ENCODE results near the gene MYLK.
"Not testable (repeated sequence)": the region's sequence is repeated elsewhere in the genome, so short reads cannot be mapped to it uniquely, and the experiment has no call there.

Gene MYLK, protein sequence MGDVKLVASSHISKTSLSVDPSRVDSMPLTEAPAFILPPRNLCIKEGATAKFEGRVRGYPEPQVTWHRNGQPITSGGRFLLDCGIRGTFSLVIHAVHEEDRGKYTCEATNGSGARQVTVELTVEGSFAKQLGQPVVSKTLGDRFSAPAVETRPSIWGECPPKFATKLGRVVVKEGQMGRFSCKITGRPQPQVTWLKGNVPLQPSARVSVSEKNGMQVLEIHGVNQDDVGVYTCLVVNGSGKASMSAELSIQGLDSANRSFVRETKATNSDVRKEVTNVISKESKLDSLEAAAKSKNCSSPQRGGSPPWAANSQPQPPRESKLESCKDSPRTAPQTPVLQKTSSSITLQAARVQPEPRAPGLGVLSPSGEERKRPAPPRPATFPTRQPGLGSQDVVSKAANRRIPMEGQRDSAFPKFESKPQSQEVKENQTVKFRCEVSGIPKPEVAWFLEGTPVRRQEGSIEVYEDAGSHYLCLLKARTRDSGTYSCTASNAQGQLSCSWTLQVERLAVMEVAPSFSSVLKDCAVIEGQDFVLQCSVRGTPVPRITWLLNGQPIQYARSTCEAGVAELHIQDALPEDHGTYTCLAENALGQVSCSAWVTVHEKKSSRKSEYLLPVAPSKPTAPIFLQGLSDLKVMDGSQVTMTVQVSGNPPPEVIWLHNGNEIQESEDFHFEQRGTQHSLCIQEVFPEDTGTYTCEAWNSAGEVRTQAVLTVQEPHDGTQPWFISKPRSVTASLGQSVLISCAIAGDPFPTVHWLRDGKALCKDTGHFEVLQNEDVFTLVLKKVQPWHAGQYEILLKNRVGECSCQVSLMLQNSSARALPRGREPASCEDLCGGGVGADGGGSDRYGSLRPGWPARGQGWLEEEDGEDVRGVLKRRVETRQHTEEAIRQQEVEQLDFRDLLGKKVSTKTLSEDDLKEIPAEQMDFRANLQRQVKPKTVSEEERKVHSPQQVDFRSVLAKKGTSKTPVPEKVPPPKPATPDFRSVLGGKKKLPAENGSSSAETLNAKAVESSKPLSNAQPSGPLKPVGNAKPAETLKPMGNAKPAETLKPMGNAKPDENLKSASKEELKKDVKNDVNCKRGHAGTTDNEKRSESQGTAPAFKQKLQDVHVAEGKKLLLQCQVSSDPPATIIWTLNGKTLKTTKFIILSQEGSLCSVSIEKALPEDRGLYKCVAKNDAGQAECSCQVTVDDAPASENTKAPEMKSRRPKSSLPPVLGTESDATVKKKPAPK (N-terminal part only)

DNA sequence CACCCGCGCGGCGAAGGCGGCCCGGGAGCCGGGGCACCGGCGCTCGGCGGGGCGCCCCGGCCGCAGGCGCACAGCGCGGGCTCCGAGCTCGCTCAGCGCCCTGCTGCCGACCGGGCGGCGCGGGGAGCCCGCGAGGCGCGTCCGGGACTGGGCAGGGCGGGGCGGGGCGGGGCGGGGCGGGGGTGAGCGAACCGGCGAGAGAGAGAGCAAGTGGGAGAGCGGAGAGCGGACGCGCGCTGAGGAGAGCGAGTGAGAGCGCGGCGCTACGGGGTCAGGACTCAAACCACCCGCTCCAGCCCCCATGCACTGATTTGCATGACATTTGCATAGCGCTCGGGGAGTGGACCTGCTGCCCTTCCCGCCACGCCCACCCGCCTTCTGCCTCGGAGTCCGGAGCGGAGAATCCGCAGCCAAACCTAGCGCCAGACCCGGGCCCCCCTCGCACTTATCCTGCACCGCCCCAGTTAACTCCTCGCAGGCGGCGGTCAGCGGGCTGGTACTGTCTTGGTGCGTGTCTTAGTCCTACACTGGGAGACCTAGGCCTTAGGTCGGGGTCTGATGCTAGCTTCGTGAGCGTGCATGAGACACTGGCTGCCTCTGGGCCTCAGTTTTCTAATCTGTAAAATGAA, at the start of gene MYLK:
MYLK (minus strand) TSS at position 130 of the 629 bp plus-strand sequence. CDS start 90,491 bp downstream, outside the sequence.
- peak; percentile 92 for DNase-seq
- in situ Hi-C loops (cut with MboI; ENCODE audit: low pct_unique_long_range_greater_than_20kb, low sequenced_read_pairs): no loop called here

DNA sequence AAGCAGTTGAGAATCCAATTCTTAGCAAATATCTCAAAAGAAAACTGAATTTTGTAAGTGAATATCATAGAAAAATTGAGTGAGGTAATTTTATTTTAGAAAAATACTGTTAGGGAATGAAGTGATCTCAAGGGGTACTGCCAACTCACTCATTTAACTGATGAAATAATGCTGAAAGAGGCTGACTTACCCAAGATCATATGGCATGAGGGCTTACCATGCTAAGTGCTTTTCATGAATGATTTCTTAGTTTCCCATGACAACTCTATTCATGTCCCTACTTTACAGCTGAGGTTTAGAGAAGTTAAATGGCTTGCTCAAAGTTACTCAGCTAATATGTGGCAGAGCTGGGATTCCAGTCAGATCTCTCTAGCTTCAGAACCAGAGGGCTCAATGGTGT, 46.3 kb upstream of the MYLK start:
- DNase-seq: no peak
- in situ Hi-C loops (cut with MboI; ENCODE audit: low pct_unique_long_range_greater_than_20kb, low sequenced_read_pairs): no loop called here

DNA sequence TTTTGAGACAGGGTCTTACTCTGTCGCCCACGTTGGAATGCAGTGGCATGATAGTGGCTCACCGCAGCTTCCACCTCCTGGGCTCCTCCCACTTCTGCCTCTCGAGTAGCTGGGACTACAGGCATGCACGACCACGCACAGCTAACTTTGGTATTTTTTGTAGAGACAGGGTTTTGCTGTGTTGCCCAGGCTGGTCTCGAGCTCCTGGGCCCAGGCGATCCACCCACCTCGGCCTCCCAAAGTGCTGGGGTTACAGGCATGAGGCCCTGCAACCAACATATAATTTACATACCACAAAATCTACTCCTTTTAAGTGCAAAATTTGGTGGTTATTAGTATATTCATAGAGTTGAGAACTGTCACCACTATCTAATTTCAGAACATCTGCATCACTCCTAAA, 45.2 kb upstream of the MYLK start:
- DNase-seq: no peak
- in situ Hi-C loops (cut with MboI; ENCODE audit: low pct_unique_long_range_greater_than_20kb, low sequenced_read_pairs): no loop called here

DNA sequence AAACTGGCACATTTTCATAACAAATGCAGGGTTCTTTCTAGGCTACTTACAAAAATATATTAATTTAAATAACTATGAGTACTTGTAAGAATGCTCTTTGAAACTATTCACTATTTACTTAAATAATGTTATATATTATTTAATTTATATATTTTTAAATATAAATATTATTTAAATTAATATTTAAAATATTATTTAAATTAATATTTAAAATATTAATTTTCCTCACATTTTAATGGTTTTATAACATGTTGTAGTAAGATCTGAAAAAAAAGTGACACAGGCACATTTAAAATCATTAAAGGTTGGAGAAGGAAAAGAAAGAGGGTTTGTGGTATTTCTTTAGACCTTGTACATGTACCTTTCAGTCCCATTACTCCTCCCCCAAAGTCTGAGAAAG, 42.3 kb upstream of the MYLK start:
- DNase-seq: no peak
- in situ Hi-C loops (cut with MboI; ENCODE audit: low pct_unique_long_range_greater_than_20kb, low sequenced_read_pairs): no loop called here

DNA sequence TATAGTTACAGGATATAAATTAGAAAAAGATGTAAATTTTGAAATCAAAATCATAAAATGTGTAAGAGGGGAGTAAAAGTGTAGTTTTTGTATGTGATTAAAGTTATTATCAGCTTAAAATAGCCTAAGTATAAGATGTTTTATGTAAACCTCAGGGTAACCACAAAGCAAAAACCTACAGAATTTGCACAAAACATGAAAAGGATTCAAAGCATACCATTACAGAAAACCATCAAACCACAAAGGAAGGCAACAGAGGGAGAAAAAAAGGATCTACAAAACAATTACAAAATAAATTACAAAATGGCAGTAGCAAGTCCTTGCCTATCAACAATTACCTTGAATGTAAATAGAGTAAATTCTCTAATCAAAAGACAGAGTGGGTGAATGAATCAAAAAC, 36.7 kb upstream of the MYLK start:
- in situ Hi-C loops (cut with MboI; ENCODE audit: low pct_unique_long_range_greater_than_20kb, low sequenced_read_pairs): no loop called here
- no peak for DNase-seq

DNA sequence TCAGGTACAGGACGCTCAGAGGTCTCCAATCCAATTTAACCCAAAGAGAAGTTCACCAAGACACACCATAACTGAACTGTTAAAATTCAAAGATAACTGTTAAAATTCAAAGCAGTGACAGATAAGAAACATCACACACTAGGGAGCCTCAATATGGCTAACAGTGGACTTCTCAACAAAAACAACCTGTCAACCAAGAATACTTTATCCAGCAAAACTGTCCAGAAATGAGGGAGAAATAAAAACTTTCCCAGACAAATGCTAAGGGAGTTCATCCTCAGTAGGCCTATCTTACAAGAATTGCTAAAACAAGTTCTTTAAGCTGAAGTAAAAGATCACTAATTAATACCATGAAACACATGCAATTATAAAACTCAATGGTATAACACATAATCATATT, 36.3 kb upstream of the MYLK start:
- in situ Hi-C loops (cut with MboI; ENCODE audit: low pct_unique_long_range_greater_than_20kb, low sequenced_read_pairs): no loop called here
- DNase-seq: no peak

DNA sequence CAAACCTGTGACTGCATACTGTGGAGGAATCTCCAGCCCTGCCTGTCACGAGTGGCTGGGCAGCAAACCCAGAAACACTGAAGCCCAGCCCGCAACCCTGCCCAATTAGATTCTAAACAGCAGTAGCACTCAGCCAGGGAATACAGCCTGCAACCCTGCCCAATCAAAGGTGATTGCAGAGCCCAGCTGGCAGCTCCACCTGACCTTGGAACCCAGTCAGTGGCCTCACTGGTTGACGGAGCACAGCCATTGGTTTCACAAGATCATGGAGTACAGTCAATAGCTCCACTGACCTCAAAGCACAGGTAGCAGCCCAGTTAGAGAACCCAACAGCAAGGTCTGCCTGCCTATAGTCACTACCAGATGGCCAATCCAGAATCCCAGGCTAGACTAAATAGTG, 35.2 kb upstream of the MYLK start:
- DNase-seq: no peak
- in situ Hi-C loops (cut with MboI; ENCODE audit: low pct_unique_long_range_greater_than_20kb, low sequenced_read_pairs): no loop called here

DNA sequence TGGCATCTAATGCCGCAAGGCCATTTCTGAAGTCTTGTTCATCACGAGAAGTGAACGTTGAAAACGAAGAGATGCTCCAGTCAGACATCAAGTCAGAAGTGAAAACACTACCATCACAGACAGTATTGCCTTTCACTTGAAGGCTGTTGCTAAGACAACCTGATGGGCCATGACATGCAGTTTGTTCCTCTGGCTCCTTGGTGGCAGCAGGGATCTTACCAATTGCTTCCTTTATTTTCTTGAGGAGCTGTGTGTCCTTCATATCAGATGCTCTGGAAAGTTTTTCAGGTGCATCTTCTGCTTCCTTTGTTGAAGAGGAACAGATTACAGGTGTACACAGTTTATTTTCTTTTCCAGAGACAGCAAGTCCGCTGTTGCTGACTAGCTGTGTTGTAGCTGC, 30.7 kb upstream of the MYLK start:
- DNase-seq: peak; percentile 12
- in situ Hi-C loops (cut with MboI; ENCODE audit: low pct_unique_long_range_greater_than_20kb, low sequenced_read_pairs): no loop called here

DNA sequence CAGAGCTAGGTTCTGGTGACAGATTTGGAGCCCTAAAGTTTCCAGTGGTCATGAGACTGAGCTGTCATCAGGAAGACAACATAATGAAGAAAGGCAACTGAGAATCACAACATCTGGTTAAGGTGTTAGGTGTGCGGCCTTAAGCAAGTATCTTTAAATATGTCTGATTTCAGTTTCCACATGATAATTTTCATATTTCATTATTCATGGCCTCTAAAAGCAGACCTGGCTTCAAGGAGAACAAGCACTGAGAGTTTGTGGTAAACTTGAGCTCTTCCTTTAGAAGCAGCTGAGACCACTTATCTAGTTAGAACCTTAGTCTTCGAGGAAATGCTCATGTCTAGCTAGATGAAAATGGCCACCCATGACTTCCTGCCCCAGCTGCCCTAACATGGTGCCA, 25.7 kb upstream of the MYLK start:
- DNase-seq: no peak
- in situ Hi-C loops (cut with MboI; ENCODE audit: low pct_unique_long_range_greater_than_20kb, low sequenced_read_pairs): no loop called here

DNA sequence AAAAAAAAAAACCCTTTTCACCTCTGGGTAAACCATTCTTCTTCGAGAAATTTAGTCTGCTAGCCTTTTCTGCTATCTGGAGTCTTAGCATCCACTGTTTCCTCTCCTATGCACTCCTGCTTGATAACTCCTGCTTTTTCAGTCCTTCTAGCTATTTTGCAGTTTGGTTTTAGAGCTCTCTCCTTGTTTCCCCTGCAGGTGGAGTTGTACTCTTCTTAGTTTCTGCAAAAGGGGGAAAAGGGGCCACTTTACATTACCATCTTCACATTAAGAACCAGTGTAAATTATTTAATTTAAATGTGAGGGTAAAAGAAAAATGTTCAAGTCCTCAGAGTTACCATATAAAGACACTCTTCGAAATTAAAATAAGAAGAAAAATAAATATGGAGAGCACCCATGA, 23.6 kb upstream of the MYLK start:
- in situ Hi-C loops (cut with MboI; ENCODE audit: low pct_unique_long_range_greater_than_20kb, low sequenced_read_pairs): no loop called here
- DNase-seq: no peak

DNA sequence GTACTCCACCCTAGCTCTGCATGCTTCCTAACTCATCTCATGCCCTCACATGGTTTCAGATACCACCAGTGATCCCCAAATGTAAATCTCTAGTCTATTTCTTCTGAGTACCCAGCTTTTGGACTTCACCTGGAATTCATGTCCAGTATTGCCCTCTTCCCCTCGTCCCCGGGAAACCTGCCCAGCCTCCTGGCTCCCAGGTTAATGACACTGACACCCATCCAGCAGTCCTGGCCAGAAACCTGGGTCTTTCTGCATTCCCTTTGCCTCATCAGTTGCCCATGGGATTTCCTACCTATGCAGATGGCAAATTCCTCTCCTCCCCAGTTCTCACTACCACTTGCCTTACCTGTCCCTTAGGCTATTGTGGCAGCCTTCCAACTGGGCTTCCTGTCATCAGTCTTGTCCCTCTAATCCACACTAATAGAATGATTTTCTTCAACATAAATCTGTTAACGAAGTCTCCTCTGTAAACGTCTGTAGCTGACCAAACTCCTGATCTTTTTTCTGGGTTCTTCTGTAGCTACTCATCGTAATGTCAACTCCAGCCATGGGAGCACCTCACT, 15.3 kb upstream of the MYLK start:
- no peak for DNase-seq
- in situ Hi-C loops (cut with MboI; ENCODE audit: low pct_unique_long_range_greater_than_20kb, low sequenced_read_pairs): no loop called here

DNA sequence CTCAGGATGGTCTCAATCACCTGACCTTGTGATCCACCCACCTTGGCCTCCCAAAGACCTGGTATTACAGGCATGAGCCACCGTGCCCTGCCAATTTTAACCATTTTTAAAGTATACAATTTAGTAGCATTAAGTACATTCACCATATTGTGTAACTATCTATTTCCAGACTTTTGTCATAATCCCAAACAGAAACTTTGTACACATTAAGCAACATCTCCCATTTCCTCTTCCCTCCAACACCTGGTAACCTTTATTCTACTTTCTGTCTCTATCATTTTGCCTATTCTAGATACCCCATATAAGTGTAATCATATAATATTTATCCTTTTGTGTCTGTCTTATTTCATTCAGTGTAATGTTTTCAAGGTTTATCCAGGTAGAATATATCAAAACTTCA, 8.9 kb upstream of the MYLK start:
- in situ Hi-C loops (cut with MboI; ENCODE audit: low pct_unique_long_range_greater_than_20kb, low sequenced_read_pairs): no loop called here
- no peak for DNase-seq

DNA sequence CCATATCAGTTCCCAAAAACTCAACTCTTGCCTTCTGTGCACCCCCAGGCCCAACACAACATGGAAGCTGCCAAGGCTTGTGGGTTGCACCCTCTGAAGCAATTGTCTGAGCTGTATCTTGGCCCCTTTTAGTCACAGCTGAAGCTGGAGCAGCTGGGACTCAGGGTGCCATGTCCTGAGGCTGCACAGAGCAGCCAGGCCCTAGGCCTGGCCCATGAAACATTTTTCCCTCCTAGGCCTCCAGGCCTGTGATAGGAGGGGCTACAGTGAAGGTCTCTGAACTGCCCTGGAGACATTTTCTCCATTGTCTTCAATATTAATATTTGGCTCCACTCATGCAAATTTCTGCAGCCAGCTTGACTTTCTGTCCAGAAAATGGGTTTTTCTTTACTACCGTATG, 8.1 kb upstream of the MYLK start:
- no peak for DNase-seq
- in situ Hi-C loops (cut with MboI; ENCODE audit: low pct_unique_long_range_greater_than_20kb, low sequenced_read_pairs): no loop called here

DNA sequence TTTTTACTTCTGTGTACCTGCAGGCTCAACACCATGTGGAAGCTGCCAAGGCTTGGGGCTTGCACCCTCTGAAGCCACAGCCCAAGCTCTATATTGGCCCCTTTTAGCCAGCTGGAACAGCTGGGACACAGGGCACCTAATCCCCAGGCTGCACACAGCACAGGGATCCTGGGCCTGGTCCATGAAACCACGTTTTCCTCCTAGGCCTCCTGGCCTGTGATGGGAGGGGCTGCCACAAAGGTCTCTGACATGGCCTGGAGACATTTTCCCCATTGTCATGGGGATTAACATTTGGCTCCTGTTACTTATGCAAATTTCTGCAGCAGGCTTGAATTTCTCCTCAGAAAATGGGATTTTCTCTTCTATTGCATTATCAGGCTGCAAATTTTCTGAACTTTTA, 6.9 kb upstream of the MYLK start:
- in situ Hi-C loops (cut with MboI; ENCODE audit: low pct_unique_long_range_greater_than_20kb, low sequenced_read_pairs); DNase-seq: not testable (repeated sequence)

DNA sequence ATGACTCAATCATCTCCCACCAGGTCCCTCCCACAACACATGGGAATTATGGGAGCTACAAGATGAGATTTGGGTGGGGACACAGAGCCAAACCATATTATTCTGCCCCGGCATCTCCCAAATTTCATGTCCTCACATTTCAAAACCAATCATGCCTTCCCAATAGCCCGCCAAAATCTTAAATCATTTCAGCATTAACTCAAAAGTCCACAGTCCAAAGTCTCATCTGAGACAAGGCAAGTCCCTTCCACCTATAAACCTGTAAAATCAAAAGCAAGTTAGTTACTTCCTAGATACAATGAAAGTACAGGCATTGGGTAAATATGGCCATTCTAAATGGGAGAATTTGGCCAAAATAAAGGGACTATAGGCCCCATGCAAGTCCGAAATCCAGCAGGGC, 6.0 kb upstream of the MYLK start:
- in situ Hi-C loops (cut with MboI; ENCODE audit: low pct_unique_long_range_greater_than_20kb, low sequenced_read_pairs); DNase-seq: not testable (repeated sequence)

DNA sequence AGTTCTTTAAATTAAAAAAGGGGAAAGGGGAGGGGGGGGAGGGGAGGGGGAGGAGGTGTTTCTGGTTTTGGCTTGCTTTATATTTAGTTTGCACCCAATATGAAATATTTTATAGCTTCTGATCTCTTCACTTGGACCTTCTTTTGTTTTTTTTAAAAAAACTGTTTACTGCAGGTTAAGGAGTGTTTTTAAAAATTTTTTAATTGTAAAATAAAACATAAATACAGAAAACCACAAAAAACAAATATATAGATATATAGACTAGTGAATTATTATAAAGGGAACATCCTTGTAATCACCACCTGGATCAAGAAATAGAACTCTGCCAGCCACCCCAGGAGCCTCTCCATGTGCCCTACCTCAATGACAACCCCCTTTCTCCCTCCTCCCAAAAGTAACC, 861 bp upstream of the MYLK start:
- in situ Hi-C loops (cut with MboI; ENCODE audit: low pct_unique_long_range_greater_than_20kb, low sequenced_read_pairs): no loop called here

DNA sequence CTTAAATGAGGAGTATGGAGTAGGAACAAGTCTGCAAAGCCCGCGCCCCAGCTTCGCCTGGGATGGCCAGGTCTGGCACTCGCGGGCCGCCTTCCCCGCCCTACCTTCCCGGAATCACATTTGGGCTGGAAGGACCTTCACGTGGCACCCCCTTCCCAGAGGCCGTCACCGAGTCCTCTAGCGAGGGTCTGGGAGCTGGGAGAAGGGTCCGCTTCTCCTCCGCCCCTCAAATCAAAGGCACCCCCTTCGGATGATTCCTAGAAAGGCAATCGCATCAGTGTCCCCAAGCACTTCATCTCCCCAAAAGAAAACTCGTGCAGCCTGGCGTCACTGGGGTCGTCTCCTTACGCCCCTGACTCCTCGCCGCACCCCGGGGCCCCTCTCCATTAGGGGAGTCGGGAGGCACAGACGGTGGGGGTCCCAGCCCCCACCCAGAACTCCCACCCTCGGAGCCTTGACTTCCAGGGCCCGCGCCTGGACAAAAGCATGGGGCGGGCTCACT, 380 bp downstream of the MYLK start:
- peak; percentile 21 for DNase-seq
- in situ Hi-C loops (cut with MboI; ENCODE audit: low pct_unique_long_range_greater_than_20kb, low sequenced_read_pairs): no loop called here

More for the DNA sequence above, 861 bp upstream of the MYLK start:
- DNase-seq: no peak

DNA sequence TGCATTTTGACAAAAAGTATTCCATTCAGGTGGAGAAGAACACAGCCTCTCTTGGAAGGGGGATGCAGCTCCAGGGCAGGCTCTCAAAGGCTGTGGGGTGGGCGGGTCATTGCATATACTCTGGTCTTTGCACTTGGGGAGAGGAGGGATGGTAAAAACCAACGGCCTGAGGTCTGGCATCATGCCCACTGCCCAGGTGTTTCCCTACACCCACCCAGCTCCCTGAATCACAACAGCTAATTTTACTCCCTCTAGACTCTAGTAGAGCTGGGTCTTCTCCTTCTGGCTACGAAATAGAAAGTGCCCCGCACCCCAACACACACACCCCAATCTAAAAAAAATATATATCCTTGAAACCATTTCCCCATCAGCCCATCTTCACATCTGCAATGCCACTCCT, 1.0 kb downstream of the MYLK start:
- in situ Hi-C loops (cut with MboI; ENCODE audit: low pct_unique_long_range_greater_than_20kb, low sequenced_read_pairs): no loop called here

DNA sequence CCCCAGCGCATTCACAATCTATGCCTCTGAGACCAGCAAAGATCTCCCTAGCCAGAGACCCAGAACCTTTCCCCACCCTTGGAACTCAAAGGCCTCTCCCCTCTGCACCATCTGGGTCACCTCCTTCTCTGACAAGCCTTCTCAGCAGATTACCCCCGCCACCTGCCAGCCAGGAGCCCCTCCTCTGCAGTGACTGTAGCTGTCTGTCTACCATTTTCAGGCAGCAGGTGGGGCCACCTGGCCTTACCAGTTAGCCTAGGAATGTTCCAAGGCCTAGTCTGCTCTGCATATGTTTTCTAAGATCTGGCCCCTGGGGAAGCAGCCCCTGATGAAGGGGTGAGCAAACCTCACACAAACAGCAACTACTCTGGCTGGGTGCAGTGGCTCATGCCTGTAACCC, 2.4 kb downstream of the MYLK start:
- DNase-seq: no peak

More for the DNA sequence above, 1.0 kb downstream of the MYLK start:
- DNase-seq: peak; percentile 33

More for the DNA sequence above, 2.4 kb downstream of the MYLK start:
- in situ Hi-C loops (cut with MboI; ENCODE audit: low pct_unique_long_range_greater_than_20kb, low sequenced_read_pairs): no loop called here
